GM12891 (cell line): ENCODE data around the gene LTBR.

ENCODE experiments used
- DNase-seq: peaks from one replicate; pipeline ENCODE4 v3.0.0; 2011; ENCODE audit warnings: low spot score; ENCODE audit not compliant: insufficient read length
- FAIRE-seq: peaks from 2 replicates; lab custom pipeline; 2011; peaks lifted over from hg19 to GRCh38; lab: Jason Lieb, UNC
- PAX5 ChIP-seq: IDR thresholded peaks from 2 replicates; pipeline ENCODE4 v1.6.1; 2011; ENCODE audit warnings: low read length, moderate library complexity, mild to moderate bottlenecking; ENCODE audit not compliant: insufficient read depth, severe bottlenecking
- POLR2A ChIP-seq: IDR thresholded peaks from 2 replicates; pipeline ENCODE4 v1.6.1; 2011; ENCODE audit warnings: low read depth, low read length, control low read depth
- POLR2AphosphoS5 ChIP-seq: IDR thresholded peaks from 2 replicates; pipeline ENCODE4 v1.6.1; 2011; ENCODE audit warnings: low read depth, low read length, control low read depth
- POU2F2 ChIP-seq: IDR thresholded peaks from 2 replicates; pipeline ENCODE4 v1.6.1; 2011; ENCODE audit warnings: low read depth, mild to moderate bottlenecking, control low read depth, low read length, moderate library complexity
- SPI1 ChIP-seq: IDR thresholded peaks from 2 replicates; pipeline ENCODE4 v1.6.1; 2011; ENCODE audit warnings: low read depth, low read length, control low read depth
- TAF1 ChIP-seq: IDR thresholded peaks from 2 replicates; pipeline ENCODE4 v1.6.1; 2011; ENCODE audit warnings: low read depth, low read length, control low read depth

LTBR gene

GRCh38 chr12:6382982-6383381, 980 bp upstream of the LTBR start:
- TF ChIP-seq PAX5, result no peak
- TF ChIP-seq TAF1, result no peak
- no peak for TF ChIP-seq POLR2A
- no peak for TF ChIP-seq POLR2AphosphoS5
- no peak for TF ChIP-seq SPI1
- TF ChIP-seq POU2F2, result no peak
- DNase-seq (no peak), FAIRE-seq (no peak)

- FAIRE-seq, result no peak
- no peak for DNase-seq
- no peak for TF ChIP-seq TAF1
- no peak for TF ChIP-seq SPI1
- TF ChIP-seq POLR2A, result no peak
- no peak for TF ChIP-seq POU2F2
- no peak for TF ChIP-seq PAX5
- TF ChIP-seq POLR2AphosphoS5, result no peak
Observed at GRCh38 chr12:6384499-6385436, 806 bp downstream of the LTBR start.

GRCh38 chr12:6386038-6386437, 2.1 kb downstream of the LTBR start:
- no peak for TF ChIP-seq PAX5
- no peak for TF ChIP-seq POLR2A
- TF ChIP-seq POLR2AphosphoS5, result no peak
- TF ChIP-seq POU2F2, result no peak
- no peak for TF ChIP-seq TAF1
- TF ChIP-seq SPI1, result no peak
- FAIRE-seq (no peak), DNase-seq (no peak)

- DNase-seq (no peak), FAIRE-seq (no peak)
- TF ChIP-seq PAX5 (no peak), POLR2AphosphoS5 (no peak), SPI1 (no peak), POLR2A (no peak), TAF1 (no peak), POU2F2 (no peak)
Observed at GRCh38 chr12:6386491-6386890, 2.5 kb downstream of the LTBR start.

GRCh38 chr12:6387541-6387940, 3.6 kb downstream of the LTBR start:
- TF ChIP-seq PAX5 (no peak), SPI1 (no peak), POLR2AphosphoS5 (no peak), POLR2A (no peak), TAF1 (no peak), POU2F2 (no peak)
- DNase-seq (no peak), FAIRE-seq (no peak)

- no peak for FAIRE-seq
- DNase-seq, result no peak
- no peak for TF ChIP-seq PAX5
- TF ChIP-seq POLR2A, result no peak
- TF ChIP-seq POU2F2, result no peak
- TF ChIP-seq TAF1, result no peak
- no peak for TF ChIP-seq POLR2AphosphoS5
- TF ChIP-seq SPI1, result no peak
Observed at GRCh38 chr12:6390084-6390799, 6.3 kb downstream of the LTBR start.

- no peak for FAIRE-seq
- DNase-seq, result no peak
- no peak for TF ChIP-seq POLR2AphosphoS5
Observed at GRCh38 chr12:6391013-6391412, 7.1 kb downstream of the LTBR start.

- TF ChIP-seq PAX5, result no peak
- TF ChIP-seq POLR2A, result no peak
- TF ChIP-seq POLR2AphosphoS5, result no peak
- no peak for TF ChIP-seq POU2F2
- TF ChIP-seq TAF1, result no peak
Observed at GRCh38 chr12:6392504-6392903, 8.5 kb downstream of the LTBR start.

GRCh38 chr12:6393109-6393508, 9.1 kb downstream of the LTBR start:
- DNase-seq (no peak), FAIRE-seq (no peak)
- TF ChIP-seq POLR2AphosphoS5 (no peak), SPI1 (no peak), POLR2A (no peak), PAX5 (no peak), POU2F2 (no peak), TAF1 (no peak)

More at GRCh38 chr12:6392504-6392903, 8.5 kb downstream of the LTBR start:
- DNase-seq (no peak), FAIRE-seq (no peak)

GRCh38 chr12:6394398-6394797, 10.4 kb downstream of the LTBR start:
- DNase-seq, result no peak
- no peak for FAIRE-seq
- no peak for TF ChIP-seq PAX5
- TF ChIP-seq POLR2A, result no peak
- TF ChIP-seq POLR2AphosphoS5, result no peak

GRCh38 chr12:6396031-6396430, 12.1 kb downstream of the LTBR start:
- FAIRE-seq, result no peak

More at GRCh38 chr12:6396031-6396430, 12.1 kb downstream of the LTBR start:
- no peak for TF ChIP-seq POLR2AphosphoS5
- no peak for TF ChIP-seq POLR2A
- no peak for TF ChIP-seq POU2F2
- TF ChIP-seq PAX5, result no peak
- no peak for TF ChIP-seq SPI1
- TF ChIP-seq TAF1, result no peak
- no peak for DNase-seq
